GM23338 (cell line): ENCODE measurements around the gene NMNAT1. TPM values are rescaled to one million over a fixed set of nuclear protein-coding genes. Genes with fewer than 3 reads are reported as not detected.

ENCODE experiments used
- ATAC-seq: fragments of 200-7000 bp; cut with Tn5 transposase; 3 replicates; pipeline ENCODE4 v1.9.1; 2020
- DNase-seq: peaks from one replicate; pipeline ENCODE4 v3.0.0-alpha.2; 2015; ENCODE audit warnings: low spot score
- H2AFZ ChIP-seq: fragments of 200-600 bp; sonication (generic); 2 replicates; pipeline ENCODE4 v1.8.0; 2016; ENCODE audit warnings: antibody characterized with exemption, mild to moderate bottlenecking, moderate library complexity
- H3F3A ChIP-seq: fragments of 200-600 bp; sonication (generic); replicated peaks from 2 replicates; pipeline ENCODE4 v1.8.0; 2017; ENCODE audit warnings: antibody characterized with exemption, mixed run types, low read depth
- H3K27ac ChIP-seq: fragments of 200-600 bp; sonication (generic); 2 replicates; pipeline ENCODE4 v1.6.1; 2016; ENCODE audit warnings: low read depth
- H3K27me3 ChIP-seq: fragments of 200-600 bp; sonication (generic); 2 replicates; pipeline ENCODE4 v1.8.0; 2016; ENCODE audit warnings: mild to moderate bottlenecking, mixed run types, moderate library complexity; ENCODE audit not compliant: insufficient read depth
- H3K36me3 ChIP-seq: fragments of 200-600 bp; sonication (generic); 2 replicates; pipeline ENCODE4 v1.8.0; 2016; ENCODE audit warnings: mild to moderate bottlenecking; ENCODE audit not compliant: insufficient read depth
- H3K4me1 ChIP-seq: fragments of 200-600 bp; sonication (generic); 2 replicates; pipeline ENCODE4 v1.8.0; 2016; ENCODE audit warnings: mild to moderate bottlenecking, moderate library complexity; ENCODE audit not compliant: insufficient read depth
- H3K4me2 ChIP-seq: fragments of 200-600 bp; sonication (generic); 2 replicates; pipeline ENCODE4 v1.7.1; 2017; ENCODE audit warnings: mixed run types
- H3K4me3 ChIP-seq: fragments of 200-600 bp; sonication (generic); 2 replicates; pipeline ENCODE4 v1.6.1; 2016; ENCODE audit warnings: mixed run types
- H3K79me2 ChIP-seq: fragments of 200-600 bp; sonication (generic); replicated peaks from 2 replicates; pipeline ENCODE4 v1.8.0; 2017; ENCODE audit warnings: mild to moderate bottlenecking; ENCODE audit not compliant: insufficient read depth
- H3K9me2 ChIP-seq: fragments of 200-600 bp; sonication (generic); 2 replicates; pipeline ENCODE4 v1.8.0; 2017; ENCODE audit not compliant: insufficient read depth
- H4K20me1 ChIP-seq: fragments of 200-600 bp; sonication (generic); replicated peaks from 2 replicates; pipeline ENCODE4 v1.8.0; 2017; ENCODE audit warnings: mild to moderate bottlenecking; ENCODE audit not compliant: insufficient read depth
- H3K27ac Mint-ChIP-seq: 2 replicates; pipeline ENCODE4 v1.8.0; 2020; ENCODE audit warnings: inconsistent platforms, mild to moderate bottlenecking, moderate library complexity, mixed read lengths
- H3K27me3 Mint-ChIP-seq: 3 replicates; pipeline ENCODE4 v1.8.0; 2022; ENCODE audit warnings: low read depth, mild to moderate bottlenecking, moderate library complexity, mixed read lengths, inconsistent platforms; ENCODE audit not compliant: insufficient read depth, poor library complexity
- H3K36me3 Mint-ChIP-seq: 3 replicates; pipeline ENCODE4 v1.8.0; 2021; ENCODE audit warnings: low read depth, mild to moderate bottlenecking, inconsistent platforms, moderate library complexity, mixed read lengths
- H3K4me1 Mint-ChIP-seq: 3 replicates; pipeline ENCODE4 v1.8.0; 2020; ENCODE audit warnings: mild to moderate bottlenecking, inconsistent platforms, mixed read lengths
- H3K4me3 Mint-ChIP-seq: 3 replicates; pipeline ENCODE4 v1.8.0; 2021; ENCODE audit warnings: moderate library complexity, mild to moderate bottlenecking, inconsistent platforms, mixed read lengths
- H3K9me3 Mint-ChIP-seq: 3 replicates; pipeline ENCODE4 v1.8.0; 2020; ENCODE audit warnings: moderate library complexity, mild to moderate bottlenecking, inconsistent platforms, mixed read lengths
- CREB1 ChIP-seq: fragments of 250-450 bp; sonication (Bioruptor Pico); IDR thresholded peaks from 2 replicates; pipeline ENCODE4 v1.5.0; 2020; ENCODE audit warnings: low read depth, mild to moderate bottlenecking, moderate library complexity
- EZH2phosphoT487 ChIP-seq: fragments of 200-600 bp; sonication (generic); IDR thresholded peaks from one replicate; pipeline ENCODE4 v1.8.1; 2018; ENCODE audit warnings: antibody characterized with exemption; ENCODE audit not compliant: unreplicated experiment
- POLR2AphosphoS5 ChIP-seq: IDR thresholded peaks from 2 replicates; pipeline ENCODE4 v1.6.1; 2016; ENCODE audit warnings: antibody characterized with exemption, low read depth
- REST ChIP-seq: IDR thresholded peaks from one replicate; pipeline ENCODE4 v1.6.1; 2018; ENCODE audit warnings: antibody characterized with exemption; ENCODE audit not compliant: unreplicated experiment
- STAT1 ChIP-seq: IDR thresholded peaks from one replicate; pipeline ENCODE4 v1.6.1; 2016; ENCODE audit warnings: antibody characterized with exemption; ENCODE audit not compliant: unreplicated experiment
- ZNF114 ChIP-seq: fragments of 250-450 bp; sonication (Bioruptor Pico); IDR thresholded peaks from 2 replicates; pipeline ENCODE4 v1.5.0; 2020; ENCODE audit warnings: mild to moderate bottlenecking, moderate library complexity
- ZNF331 ChIP-seq: fragments of 250-450 bp; sonication (Bioruptor Pico); IDR thresholded peaks from 2 replicates; pipeline ENCODE4 v1.5.0; 2020; ENCODE audit warnings: low read depth, mild to moderate bottlenecking, moderate library complexity
- ZNF462 ChIP-seq: fragments of 250-450 bp; sonication (Bioruptor Pico); IDR thresholded peaks from 2 replicates; pipeline ENCODE4 v1.5.0; 2020; ENCODE audit warnings: mild to moderate bottlenecking, moderate library complexity
- polyA plus RNA-seq: library from polyadenylated mRNA; unstranded; fragments of >200 nt; fragmentation: Nextera tagmentation; extraction: Ambion mirVana; gene quantifications from 2 replicates; pipeline ENCODE4 v1.2.1, GENCODE V29; 2016
- total RNA-seq: library from RNA; depleted of rRNA; stranded (reverse); fragments of >200 nt; shearing (Covaris generic); gene quantifications from 2 replicates; pipeline ENCODE4 v1.2.3, GENCODE V29; 2014
- TF ChIP-seq, protein P1 (sequence below), 2 experiments: fragments of 200-600 bp in 1 of 2; sonication (generic) in 1 of 2; conservative IDR thresholded peaks; 2 replicates each; pipeline versions ENCODE4 v1.5.1 to v1.6.1; 2016 to 2017; ENCODE audit warnings: antibody characterized with exemption in 2 of 2, low read depth in 2 of 2, mild to moderate bottlenecking in 2 of 2, moderate library complexity in 1 of 2
- TF ChIP-seq, protein P2 (sequence below): IDR thresholded peaks from 2 replicates; pipeline ENCODE4 v1.6.1; 2016; ENCODE audit warnings: antibody characterized with exemption

Gene NMNAT1
- total and polyA plus RNA-seq, 2 experiments from 2014 or later: 2.5 to 3.9 TPM

- DNase-seq (no peak), ATAC-seq (no peak)
- Mint-ChIP-seq H3K4me1 (peaks cover 32% of the 10 kb centered on the region), H3K36me3 (no peaks in the 10 kb centered on the region; the same call in 2 of the 3 replicates), H3K27ac (no peak overlapping the region), H3K4me3 (no peak overlapping the region; the same call in 2 of the 3 replicates), H3K9me3 (no peaks in the 10 kb centered on the region), H3K27me3 (peaks cover 6% of the 10 kb centered on the region)
- TF ChIP-seq CREB1 (no peak), POLR2AphosphoS5 (no peak), ZNF331 (CRISPR knock-in tag) (no peak), EZH2phosphoT487 (no peak), REST (no peak), STAT1 (no peak), ZNF462 (CRISPR knock-in tag) (no peak), ZNF114 (CRISPR knock-in tag) (no peak)
- TF ChIP-seq, protein P1, sequence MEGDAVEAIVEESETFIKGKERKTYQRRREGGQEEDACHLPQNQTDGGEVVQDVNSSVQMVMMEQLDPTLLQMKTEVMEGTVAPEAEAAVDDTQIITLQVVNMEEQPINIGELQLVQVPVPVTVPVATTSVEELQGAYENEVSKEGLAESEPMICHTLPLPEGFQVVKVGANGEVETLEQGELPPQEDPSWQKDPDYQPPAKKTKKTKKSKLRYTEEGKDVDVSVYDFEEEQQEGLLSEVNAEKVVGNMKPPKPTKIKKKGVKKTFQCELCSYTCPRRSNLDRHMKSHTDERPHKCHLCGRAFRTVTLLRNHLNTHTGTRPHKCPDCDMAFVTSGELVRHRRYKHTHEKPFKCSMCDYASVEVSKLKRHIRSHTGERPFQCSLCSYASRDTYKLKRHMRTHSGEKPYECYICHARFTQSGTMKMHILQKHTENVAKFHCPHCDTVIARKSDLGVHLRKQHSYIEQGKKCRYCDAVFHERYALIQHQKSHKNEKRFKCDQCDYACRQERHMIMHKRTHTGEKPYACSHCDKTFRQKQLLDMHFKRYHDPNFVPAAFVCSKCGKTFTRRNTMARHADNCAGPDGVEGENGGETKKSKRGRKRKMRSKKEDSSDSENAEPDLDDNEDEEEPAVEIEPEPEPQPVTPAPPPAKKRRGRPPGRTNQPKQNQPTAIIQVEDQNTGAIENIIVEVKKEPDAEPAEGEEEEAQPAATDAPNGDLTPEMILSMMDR (conservative IDR thresholded peaks at IDR 0.05; ENCODE audit: low read depth in 2 of 2): no peak
- TF ChIP-seq, protein P2, sequence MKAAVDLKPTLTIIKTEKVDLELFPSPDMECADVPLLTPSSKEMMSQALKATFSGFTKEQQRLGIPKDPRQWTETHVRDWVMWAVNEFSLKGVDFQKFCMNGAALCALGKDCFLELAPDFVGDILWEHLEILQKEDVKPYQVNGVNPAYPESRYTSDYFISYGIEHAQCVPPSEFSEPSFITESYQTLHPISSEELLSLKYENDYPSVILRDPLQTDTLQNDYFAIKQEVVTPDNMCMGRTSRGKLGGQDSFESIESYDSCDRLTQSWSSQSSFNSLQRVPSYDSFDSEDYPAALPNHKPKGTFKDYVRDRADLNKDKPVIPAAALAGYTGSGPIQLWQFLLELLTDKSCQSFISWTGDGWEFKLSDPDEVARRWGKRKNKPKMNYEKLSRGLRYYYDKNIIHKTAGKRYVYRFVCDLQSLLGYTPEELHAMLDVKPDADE: no peak
- Histone ChIP-seq H3K27me3 (no peaks in the 10 kb centered on the region), H3K27ac (no peak overlapping the region), H3K4me3 (no peak overlapping the region), H4K20me1 (peaks cover 10% of the 10 kb centered on the region), H3K79me2 (peaks cover 50% of the 10 kb centered on the region), H3F3A (peaks cover 7% of the 10 kb centered on the region; the same call in 1 of the 2 replicates), H3K36me3 (no peaks in the 10 kb centered on the region), H2AFZ (no peak overlapping the region), H3K4me2 (no peak overlapping the region), H3K4me1 (peaks cover 17% of the 10 kb centered on the region), H3K9me2 (no peaks in the 10 kb centered on the region; the same call in 1 of the 2 replicates)
Observed at GRCh38 chr1:9907441-9907840, 35.8 kb upstream of the NMNAT1 start.
